HG02970 (cell line): ENCODE results near the gene FAM229A.
"Not testable (repeated sequence)": the region's sequence is repeated elsewhere in the genome, so short reads cannot be mapped to it uniquely, and the experiment has no call there.

Source experiments
- ATAC-seq: cut with Tn5 transposase; IDR thresholded peaks from one replicate; pipeline ENCODE4 v1.9.1; 2021; ENCODE audit warnings: mild to moderate bottlenecking, moderate library complexity, moderate number of reproducible peaks; ENCODE audit not compliant: unreplicated experiment, low FRiP score

FAM229A gene, protein sequence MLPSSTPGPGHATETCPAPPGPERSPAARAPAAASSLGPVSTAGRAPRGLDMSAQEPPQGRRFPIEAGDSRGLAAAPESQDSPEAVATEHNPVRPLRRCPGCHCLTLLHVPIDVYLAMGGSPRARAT

DNA sequence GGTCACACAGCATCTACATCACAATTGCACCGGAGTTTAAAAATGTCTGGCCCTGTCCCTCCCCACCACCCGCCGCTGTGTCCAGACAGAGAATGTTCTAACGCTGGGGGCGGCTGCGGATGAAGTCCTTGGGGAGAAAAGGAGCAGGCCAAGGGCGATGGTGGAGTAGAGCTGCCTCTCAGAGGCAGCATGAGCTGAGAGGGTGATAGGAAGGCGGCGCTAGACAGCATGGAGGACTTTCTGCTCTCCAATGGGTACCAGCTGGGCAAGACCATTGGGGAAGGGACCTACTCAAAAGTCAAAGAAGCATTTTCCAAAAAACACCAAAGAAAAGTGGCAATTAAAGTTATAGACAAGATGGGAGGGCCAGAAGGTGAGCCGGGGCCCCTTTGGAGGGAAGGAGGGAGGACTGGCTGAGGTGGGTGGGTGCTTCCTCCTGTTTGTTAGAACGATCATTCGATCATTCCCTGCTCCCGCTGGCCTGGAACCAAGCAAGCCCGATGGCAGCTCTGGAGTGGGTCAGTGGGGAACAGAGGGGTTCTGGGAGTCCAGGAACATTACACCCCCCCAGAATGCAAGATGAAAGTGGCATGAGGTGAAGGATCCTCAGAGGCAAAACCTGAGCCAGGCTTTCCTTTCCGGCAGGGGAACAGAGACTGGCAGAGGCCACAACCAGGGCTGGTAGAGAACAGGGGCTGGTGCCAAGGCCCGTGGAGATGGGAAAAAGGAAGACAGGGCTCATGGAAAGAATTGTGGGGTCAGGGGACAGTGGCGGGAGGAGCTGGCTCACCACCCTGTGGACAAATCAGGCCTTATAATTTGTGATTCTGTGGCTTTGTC, at the start of gene FAM229A, which contains the start of gene TSSK3:
TSS of gene FAM229A (minus strand) at position 12 of the 840 bp plus-strand sequence. CDS start 394 bp downstream, outside the sequence.
TSS of gene TSSK3 (plus strand) at position 66 of the 840 bp plus-strand sequence. CDS start at position 229, 163 bp downstream.
- no peak for ATAC-seq

DNA sequence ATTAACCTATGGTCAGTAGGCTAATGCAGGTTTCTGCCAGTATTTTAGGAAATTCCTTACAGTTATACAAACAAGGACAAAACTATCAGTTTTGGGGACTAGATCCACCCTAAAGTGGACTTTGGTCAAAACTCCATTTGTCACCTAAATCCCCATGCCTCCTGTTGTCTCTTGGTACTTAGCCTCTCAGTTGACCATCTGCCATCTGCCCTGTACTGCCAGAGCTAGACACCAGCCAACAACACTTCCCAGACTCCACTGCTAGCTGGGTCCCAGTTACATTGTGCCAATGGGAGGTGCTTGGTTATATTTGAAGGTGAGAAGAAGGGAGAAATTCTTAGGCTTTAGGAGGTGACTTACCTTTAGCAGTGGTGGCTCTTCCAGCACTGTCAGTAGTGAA, 49.0 kb upstream of the FAM229A start:
- ATAC-seq = no peak

DNA sequence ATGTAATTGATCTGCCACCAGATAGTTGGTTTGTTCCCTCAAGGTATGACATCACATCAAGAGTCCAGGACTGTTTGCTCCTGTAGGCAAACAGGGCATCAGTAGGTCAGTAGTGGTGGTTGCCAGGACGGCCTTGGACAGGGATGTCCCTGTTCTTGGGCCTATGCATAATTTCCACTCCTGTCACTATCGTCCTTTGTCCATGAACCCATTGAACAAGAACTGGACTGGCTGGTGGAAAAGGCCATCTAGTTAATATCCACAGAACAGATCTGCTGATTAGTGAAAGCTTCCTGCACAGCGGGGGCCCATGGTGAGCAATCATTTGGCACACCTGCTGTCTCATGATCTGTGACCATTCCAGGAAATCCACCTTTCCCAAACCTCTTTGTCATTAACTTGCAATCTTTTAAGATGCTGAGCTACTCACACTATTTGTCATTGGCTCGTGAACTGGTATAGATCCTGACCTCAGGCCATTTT, 44.4 kb upstream of the FAM229A start:
- ATAC-seq = no peak

DNA sequence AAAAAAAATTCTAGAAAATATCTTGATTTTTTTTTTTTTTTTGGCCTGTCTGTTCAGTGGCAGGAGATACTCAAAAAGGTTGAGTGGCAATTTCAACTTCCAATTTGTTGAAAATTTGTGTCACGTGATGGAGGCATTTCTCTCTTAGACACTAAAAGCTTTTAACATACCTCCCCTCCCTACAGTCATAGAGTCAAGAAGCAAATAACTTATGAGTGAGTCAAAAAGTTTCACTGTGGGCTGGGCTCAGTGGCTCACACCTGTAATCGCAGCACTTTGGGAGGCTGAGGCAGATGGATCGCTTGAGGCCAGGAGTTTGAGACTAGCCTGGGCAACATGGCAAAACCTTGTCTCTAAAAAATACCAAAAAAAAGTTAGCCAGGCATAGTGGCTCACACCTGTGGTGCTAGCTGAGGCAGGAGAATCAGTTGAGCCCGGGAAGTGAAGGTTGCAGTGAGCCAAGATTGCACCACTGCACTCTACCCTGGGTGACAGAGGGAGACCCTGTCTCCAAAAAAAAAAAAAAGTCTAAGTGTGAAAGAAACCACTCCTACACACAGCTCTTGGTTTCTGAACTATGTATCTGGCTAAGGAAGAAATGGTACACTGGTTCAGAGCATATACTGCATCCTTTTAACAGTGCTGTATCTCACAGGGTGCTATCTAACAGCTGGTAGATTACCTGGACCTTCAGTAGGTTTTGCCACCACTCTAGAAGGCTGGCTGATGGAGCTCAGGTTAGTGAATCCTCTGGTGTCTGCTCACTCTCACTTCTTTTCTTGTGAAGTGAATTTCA, 43.6 kb upstream of the FAM229A start:
- ATAC-seq = no peak

DNA sequence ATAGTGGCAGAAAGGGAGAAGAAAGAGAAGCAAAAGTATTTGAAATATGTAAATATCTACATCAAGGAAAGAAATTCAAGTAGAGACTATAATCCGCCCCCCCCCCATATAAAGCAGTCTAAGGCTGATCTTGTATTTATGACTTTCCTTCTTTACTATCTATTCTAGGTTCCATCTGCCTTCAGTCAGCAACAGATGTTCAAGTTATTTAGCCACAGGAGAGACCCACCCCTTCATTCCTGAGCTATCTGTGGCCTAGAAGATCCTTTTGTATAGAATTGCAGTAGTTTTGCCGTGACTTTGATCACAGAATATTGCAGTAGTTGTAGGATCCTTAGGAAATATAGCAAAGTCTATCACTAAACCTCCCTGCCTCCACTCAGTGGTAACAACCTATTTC, 42.7 kb upstream of the FAM229A start:
- no peak for ATAC-seq

DNA sequence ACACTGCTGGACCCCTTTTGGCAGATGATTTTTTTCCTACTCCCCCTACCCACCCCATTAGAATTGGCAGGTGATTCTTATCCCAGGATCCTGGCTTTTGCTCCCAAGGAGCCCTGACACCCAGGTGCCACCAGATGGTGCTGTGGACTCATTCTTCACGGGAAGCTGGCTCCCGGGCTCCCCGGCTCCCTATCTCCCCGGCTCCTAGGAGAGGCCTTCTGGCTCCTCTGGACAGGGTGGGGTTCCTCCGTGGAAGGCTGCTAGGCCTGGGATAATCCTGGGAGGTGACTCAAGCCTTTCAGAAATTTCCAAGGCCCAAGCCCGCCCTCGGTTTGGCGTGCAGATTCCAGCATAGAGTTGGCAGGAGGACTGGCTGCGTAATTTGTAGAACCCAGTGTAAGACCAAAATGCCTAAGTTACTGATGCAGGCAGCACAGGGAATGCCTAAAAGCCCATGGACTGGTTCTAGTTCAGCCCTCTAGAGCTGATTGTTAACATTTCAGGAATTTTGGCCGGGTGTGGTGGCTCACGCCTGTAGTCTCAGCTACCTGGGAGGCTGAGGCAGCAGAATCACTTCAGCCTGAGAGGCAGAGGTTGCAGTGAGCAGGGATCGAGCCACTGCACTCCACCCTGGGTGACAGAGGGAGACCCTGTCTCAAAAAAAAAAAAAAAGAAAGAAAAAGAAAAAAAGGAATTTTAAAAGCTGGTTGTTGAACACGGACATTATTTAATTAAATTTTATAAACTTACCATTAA, 38.8 kb upstream of the FAM229A start:
- no peak for ATAC-seq

DNA sequence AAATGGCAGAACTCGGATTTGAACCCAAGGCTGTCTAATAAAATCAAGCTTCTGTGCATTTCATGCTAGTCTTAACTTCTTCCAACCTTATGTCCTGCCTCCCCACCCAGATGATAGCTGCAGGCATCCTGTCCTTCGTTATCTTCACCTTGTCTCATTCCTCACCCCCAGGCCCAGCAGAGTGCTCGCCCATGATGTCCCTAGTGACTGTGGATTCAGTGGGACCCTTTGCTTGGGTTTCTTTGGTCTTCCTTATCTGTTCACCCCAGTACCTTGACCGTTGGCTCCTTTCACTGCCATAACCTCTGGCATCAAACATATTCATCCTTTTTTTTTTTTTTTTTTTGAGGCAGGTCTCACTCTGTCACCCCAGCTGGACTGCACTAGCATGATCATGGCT, 37.6 kb upstream of the FAM229A start:
- no peak for ATAC-seq

DNA sequence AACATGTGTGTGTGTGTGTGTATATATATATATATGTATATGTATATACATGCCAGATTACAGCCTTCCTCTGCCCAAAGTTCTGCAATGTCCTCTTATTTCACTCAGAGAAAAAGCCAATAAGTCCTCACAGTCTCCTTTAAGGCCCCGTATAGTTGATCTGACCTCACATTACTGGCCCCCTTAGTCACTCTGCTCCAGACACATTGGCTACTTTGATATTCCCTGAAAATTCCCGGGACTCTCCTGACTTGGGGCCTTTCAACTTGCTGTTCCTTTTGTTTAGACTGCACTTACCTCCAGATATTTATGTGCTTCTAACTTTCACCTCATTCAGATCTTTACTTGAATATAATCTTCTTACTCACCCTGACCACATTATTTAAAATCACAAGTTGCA, 36.1 kb upstream of the FAM229A start:
- no peak for ATAC-seq

DNA sequence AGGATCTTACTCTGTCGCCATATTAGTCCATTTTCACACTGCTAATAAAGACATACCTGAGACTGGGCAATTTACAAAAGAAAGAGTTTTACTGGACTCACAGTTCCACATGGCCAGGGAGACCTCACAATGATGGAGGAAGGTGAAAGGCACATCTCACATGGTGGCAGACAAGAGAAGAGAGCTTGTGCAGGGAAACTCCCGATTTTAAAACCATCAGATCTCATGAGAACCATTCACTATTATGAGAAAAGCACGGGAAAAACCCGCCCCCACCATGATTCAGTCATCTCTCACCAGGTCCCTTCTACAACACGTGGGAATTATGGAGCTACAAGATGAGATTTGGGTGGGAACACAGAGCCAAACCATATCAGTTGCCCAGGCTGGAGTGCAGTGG, 34.2 kb upstream of the FAM229A start:
- not testable (repeated sequence) for ATAC-seq

DNA sequence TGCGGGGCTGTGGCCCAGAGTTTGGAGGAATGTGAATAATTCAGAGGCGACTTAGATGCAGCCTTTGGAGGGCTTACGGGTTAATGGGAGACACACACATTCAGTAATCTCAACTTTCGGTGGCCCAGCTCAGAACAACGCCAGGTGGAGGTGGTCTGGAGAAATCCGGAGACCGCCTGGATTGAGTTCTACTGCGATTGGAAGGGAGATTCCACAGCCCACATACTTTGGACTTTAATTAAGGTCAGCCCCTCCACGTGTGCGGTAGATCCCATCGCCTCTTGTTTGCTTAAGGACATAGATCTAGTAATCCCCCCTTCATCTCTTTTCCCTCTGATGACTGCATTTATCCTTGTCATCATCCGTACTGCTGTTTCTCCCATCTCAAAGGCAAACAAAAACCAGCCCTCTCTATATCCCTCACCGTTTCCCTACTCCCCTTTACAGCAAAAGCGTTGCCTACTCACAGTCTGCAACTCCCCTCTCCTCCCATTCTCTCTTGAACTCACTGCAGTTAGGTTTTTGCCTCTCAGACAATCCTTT, 32.7 kb upstream of the FAM229A start:
- ATAC-seq = no peak

DNA sequence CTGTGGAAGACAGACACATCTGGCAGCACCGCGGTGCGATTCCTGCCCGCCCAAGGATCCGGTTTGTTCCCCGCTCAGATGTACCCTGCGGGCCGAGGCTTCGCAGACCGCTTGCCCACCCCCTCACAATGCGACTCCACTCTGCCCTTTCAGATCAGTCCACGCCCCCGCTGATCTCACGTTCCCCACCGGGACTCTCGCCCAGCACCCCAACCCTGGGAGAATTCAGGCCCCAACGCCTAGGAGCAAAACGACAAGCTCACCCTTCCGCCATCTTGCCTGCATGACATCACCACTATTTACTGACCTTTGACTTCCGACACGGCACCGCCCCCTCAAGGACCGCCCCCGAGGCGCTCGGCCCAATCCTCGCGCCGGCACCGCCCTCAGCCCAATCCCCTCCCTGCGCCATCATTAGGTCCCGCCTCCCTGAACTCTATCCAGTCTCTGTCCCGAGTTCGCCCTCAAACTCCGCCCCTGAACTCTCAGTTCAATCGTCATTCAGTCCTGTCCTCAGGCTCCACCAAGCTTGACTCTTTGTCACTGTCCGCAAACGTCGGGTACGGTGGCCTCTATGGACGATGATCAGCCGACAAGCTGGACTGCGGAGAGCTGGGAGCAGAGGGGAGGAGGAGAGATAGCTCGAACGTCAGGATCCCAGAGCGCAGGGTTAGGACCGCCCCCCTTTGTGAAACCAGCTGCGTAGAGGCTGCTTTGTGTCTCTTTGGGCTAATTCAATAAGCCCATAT, 32.0 kb upstream of the FAM229A start, which contains the start of gene BSDC1:
TSS of gene BSDC1 (minus strand) at position 301 of the 749 bp plus-strand sequence. CDS start at position 274, 27 bp downstream.
- peak; percentile 99 for ATAC-seq

DNA sequence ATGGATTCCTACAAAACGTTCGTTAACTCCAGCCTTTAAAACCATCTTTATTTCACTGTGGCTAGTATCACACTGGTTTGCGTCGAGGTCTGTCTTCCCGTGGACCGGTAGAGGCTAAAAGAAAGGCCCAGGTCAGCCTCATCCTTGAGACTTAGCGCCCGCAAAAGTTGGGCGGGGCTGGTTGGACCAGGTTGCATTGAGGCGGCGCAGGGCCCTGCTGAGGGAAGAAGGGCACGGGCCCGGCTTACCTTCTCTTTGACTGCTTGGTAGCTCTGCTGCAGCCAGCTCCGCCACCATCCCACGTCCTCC, 31.5 kb upstream of the FAM229A start:
- ATAC-seq = peak; percentile 1

DNA sequence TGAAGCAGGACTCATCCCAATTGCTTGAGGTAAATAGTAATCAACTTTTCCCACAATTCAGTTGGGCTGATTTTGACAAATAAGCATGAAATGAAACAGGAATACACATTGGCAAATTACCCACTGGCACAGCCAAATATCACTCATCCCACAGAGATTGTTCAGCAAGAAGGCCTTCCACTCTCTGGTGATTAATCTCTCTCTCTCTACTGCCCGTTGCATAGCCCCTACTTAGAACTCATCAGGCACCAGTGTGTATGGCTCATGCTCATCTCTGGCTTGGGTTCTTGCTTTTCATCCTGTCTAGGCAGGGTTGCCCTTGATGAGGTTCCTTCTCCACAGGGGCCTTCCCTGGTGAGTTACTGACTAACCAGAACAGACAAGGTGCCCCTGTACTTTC, 30.9 kb upstream of the FAM229A start:
- no peak for ATAC-seq

DNA sequence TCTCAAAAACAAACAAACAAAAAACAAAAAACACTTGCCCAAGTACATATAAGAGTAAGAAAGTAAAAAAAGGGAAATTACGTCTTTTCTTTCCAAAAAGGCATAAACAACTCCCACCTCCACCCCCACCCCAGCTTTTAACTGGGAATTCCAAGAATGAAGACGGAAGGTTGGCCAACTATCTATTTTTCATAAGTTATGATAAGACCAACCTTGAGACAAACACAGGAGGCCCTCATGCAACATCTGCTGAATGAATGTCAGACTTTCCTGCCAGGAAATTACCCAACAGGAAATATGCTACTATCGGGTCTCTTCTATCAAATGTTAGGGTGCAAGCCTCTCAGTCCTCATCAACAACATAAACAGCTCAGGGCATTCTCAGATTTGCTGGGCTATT, 30.0 kb upstream of the FAM229A start:
- ATAC-seq = no peak

DNA sequence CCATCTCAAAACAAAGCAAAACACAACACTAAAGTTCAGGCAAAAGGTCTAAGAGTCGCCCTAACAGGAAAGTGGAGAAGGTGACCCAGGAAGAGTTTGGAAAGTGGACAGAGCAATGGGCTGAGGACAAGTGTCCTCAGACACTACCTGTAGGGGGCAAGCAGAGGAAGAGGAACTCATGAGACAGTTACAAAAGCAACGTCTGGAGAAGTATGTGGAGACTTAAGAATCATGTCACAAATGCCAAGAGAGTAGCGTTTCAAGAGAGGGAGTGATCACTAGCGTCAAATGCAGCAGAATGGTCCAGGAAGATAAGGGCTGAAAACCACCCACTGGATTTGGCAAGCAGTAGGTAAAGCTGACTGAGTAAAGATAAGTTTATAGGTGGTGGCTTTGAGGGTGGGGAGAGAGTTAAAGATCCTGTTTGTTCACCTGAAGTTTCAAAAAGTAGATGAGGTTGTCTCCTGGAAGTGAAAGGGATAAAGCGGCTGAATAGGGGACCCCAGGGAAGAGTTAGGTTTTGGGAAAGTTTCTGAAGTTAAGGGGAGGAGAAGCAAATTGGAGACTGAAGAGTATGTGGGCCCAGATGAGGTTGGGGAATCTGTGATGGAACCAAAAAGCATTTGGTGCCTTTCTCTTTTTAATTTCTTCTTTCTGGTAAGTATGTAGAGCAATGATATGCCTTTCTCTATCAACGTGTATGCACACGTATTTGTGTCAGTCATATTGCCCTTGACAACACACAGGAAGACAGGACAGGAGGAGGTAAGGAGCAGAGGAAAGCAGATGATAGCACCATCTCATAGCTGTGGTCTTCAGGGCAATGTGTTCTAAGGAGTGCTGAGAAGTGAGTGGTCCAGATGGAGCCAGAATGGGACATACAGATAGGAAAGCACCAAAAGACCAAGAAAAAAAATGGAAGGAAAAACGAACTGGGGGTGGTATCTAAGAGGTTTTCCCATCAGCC, 28.9 kb upstream of the FAM229A start:
- ATAC-seq = no peak

DNA sequence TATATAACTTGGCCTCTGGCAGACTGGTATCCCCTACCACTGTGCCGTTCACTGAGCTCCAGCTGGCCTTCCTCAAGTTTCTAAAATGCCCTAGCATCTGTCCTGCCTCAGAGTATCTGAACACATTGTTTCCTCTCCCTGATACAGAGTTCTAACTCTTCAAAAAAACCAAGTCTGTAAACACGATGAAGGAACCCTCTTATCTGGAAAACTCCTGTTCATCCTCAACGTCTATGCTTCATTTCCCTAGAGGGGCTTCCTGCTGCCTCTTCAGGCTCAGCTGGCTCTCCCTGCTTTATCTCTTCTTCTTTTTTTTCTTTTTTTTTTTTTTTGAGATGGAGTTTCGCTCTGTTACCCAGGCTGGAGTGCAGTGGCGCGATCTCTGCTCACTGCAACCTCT, 26.4 kb upstream of the FAM229A start:
- no peak for ATAC-seq

DNA sequence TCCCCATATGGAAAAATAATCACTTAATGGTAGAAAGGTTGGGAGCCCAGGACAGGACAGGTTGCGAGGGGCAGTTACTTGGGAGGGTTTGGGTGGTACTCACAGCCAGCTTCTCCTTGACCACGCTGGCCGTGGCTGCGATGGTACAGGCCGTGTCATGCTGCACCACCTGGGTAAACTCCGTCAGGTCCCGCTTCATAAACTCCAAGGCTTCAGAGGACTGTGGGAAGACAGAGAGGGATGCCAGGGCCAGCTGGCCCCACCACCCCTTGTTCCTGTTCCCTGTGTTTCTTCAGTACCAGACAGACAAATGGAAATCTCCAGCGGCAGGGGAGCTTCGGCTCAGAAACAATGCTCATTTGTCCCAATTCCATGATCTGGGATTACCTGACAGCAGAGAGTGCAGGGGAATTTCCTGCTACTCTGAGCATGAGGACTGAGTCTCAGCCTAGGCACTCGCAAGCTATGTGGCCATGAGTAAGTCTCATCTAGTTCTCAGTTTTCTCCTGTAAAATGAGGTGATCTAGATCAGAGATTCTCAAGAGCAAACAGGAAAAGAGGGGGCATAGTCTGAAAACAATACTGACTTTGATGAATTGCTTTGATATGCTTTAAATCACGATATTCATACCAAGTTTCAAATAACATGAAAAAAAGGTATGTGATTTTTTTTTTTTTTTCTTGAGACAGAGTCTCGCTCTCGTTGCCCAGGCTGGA, 24.5 kb upstream of the FAM229A start:
- no peak for ATAC-seq

DNA sequence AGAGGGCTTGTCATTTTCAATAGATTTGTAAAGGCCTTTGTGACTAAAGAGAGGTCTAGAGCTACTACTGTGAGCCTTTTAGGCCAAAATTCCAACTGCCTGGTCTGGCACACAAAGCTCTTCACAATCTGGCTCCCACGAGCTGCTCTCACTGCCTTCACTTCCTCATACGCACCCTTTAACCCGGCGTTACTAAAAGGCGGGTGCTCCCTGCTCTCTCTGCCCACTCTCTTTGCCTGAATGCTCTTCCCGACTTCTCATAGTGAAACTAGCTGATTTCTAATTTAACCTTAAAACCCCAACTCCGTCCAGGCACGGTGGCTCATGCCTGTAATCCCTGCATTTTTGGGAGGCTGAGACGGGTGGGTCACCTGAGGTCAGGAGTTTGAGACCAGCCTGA, 17.8 kb upstream of the FAM229A start:
- ATAC-seq = no peak
